ENCODE data around the gene B4GALT7. TPM values are rescaled to one million over a fixed set of nuclear protein-coding genes. Genes with fewer than 3 reads are reported as not detected.
A peak's percentile ranks its signal among the peaks of the same experiment; 100 is the strongest.

Gene B4GALT7
- total RNA-seq, 1 donor from 2014 or later: 11.6 TPM

- H2AFZ ChIP-seq (replicated peaks): no peak overlapping the region
- H3K4me2 ChIP-seq: no peak overlapping the region
- H3K27me3 ChIP-seq: peaks cover 22% of the 10 kb centered on the region
- Mint-ChIP-seq H3K9me3 (no peaks in the 10 kb centered on the region), H3K4me1 (peaks cover 19% of the 10 kb centered on the region), H3K4me3 (peak overlapping the region; percentile 84), H3K36me3 (peaks cover 18% of the 10 kb centered on the region), H3K27ac (no peak overlapping the region), H3K27me3 (ENCODE audit: insufficient read depth, low read depth) (peaks cover 7% of the 10 kb centered on the region)
- H3K36me3 ChIP-seq: no peaks in the 10 kb centered on the region
- no peak overlapping the region for H3K27ac ChIP-seq
- H3K4me1 ChIP-seq: no peaks in the 10 kb centered on the region
- no peak overlapping the region for H3K4me3 ChIP-seq
- DNase-seq (ENCODE audit: low spot score): no peak
- peaks cover 12% of the 10 kb centered on the region for H3F3A ChIP-seq (ENCODE audit: low read depth)
- H4K20me1 ChIP-seq (ENCODE audit: low read depth): no peaks in the 10 kb centered on the region
- TF ChIP-seq EZH2 (IDR thresholded peaks at IDR 0.05) (no peak), CTCF (IDR thresholded peaks at IDR 0.05) (no peak)
- H3K79me2 ChIP-seq (ENCODE audit: low read depth): peaks cover 4% of the 10 kb centered on the region
- no peaks in the 10 kb centered on the region for H3K9me3 ChIP-seq (ENCODE audit: low read depth)
- H3K9ac ChIP-seq: no peak overlapping the region
Observed at GRCh38 chr5:177598477-177598876, 1.5 kb upstream of the B4GALT7 start.

- peaks cover 12% of the 10 kb centered on the region for H3F3A ChIP-seq (ENCODE audit: low read depth)
- no peaks in the 10 kb centered on the region for H4K20me1 ChIP-seq (ENCODE audit: low read depth)
- TF ChIP-seq EZH2phosphoT487 (IDR thresholded peaks at IDR 0.05) (no peak), CTCF (IDR thresholded peaks at IDR 0.05) (no peak), EZH2 (IDR thresholded peaks at IDR 0.05) (no peak)
- H3K4me3 ChIP-seq: peak overlapping the region; percentile 56
- no peaks in the 10 kb centered on the region for H3K4me1 ChIP-seq
- peak overlapping the region; percentile 90 for H3K27ac Mint-ChIP-seq
- no peaks in the 10 kb centered on the region for H3K9me3 Mint-ChIP-seq
- H3K4me3 Mint-ChIP-seq: peak overlapping the region; percentile 96
- H3K36me3 ChIP-seq: no peaks in the 10 kb centered on the region
- peaks cover 4% of the 10 kb centered on the region for H3K79me2 ChIP-seq (ENCODE audit: low read depth)
- peaks cover 7% of the 10 kb centered on the region for H3K27me3 Mint-ChIP-seq (ENCODE audit: insufficient read depth, low read depth)
- peaks cover 22% of the 10 kb centered on the region for H3K27me3 ChIP-seq
- H3K4me1 Mint-ChIP-seq: peaks cover 18% of the 10 kb centered on the region
- H3K4me2 ChIP-seq: peak overlapping the region; percentile 80
- H3K36me3 Mint-ChIP-seq: peaks cover 11% of the 10 kb centered on the region
- DNase-seq (ENCODE audit: low spot score): no peak
- peak overlapping the region; percentile 64 for H3K9ac ChIP-seq
- H3K9me3 ChIP-seq (ENCODE audit: low read depth): no peaks in the 10 kb centered on the region
- no peak overlapping the region for H3K27ac ChIP-seq
- peak overlapping the region; percentile 40 for H2AFZ ChIP-seq (replicated peaks)
Observed at GRCh38 chr5:177600508-177601018, 631 bp downstream of the B4GALT7 start.

GRCh38 chr5:177601126-177601525, 1.2 kb downstream of the B4GALT7 start:
- Histone ChIP-seq H3K4me2 (peak overlapping the region; percentile 80), H3K4me3 (peak overlapping the region; percentile 56), H3K36me3 (no peaks in the 10 kb centered on the region), H2AFZ (replicated peaks) (no peak overlapping the region), H3K4me1 (no peaks in the 10 kb centered on the region), H4K20me1 (ENCODE audit: low read depth) (no peaks in the 10 kb centered on the region), H3F3A (ENCODE audit: low read depth) (peaks cover 12% of the 10 kb centered on the region), H3K9me3 (ENCODE audit: low read depth) (no peaks in the 10 kb centered on the region), H3K79me2 (ENCODE audit: low read depth) (peaks cover 4% of the 10 kb centered on the region), H3K27ac (no peak overlapping the region), H3K27me3 (peaks cover 22% of the 10 kb centered on the region), H3K9ac (no peak overlapping the region)
- Mint-ChIP-seq H3K27me3 (ENCODE audit: insufficient read depth, low read depth) (peaks cover 7% of the 10 kb centered on the region), H3K4me1 (peaks cover 18% of the 10 kb centered on the region), H3K4me3 (peak overlapping the region; percentile 96), H3K36me3 (peaks cover 6% of the 10 kb centered on the region), H3K9me3 (no peaks in the 10 kb centered on the region), H3K27ac (no peak overlapping the region)
- DNase-seq (ENCODE audit: low spot score): no peak
- TF ChIP-seq EZH2 (IDR thresholded peaks at IDR 0.05): no peak
- TF ChIP-seq CTCF (IDR thresholded peaks at IDR 0.05): no peak
- TF ChIP-seq EZH2phosphoT487 (IDR thresholded peaks at IDR 0.05): no peak

All from neural progenitor cell (in vitro differentiated cells).